RKO (cell line): ENCODE data around the gene GLI1.

Source experiments
- DNase-seq: peaks from one replicate; pipeline ENCODE4 v3.0.0-alpha.2; 2016; ENCODE audit warnings: low spot score

Gene GLI1

GRCh38 chr12:57461276-57461916 is 1.8 kb downstream of the GLI1 start:
- DNase-seq = peak; percentile 79

- DNase-seq = peak; percentile 80
Observed at GRCh38 chr12:57461917-57462250, 2.3 kb downstream of the GLI1 start.

- DNase-seq = peak; percentile 90
Observed at GRCh38 chr12:57462251-57462911, 2.8 kb downstream of the GLI1 start.

GRCh38 chr12:57462912-57463253 is 3.3 kb downstream of the GLI1 start:
- no peak for DNase-seq

GRCh38 chr12:57464569-57464968 is 5.0 kb downstream of the GLI1 start:
- DNase-seq = no peak

- no peak for DNase-seq
Observed at GRCh38 chr12:57465030-57465746, 5.6 kb downstream of the GLI1 start.

GRCh38 chr12:57465747-57466505 is 6.3 kb downstream of the GLI1 start:
- no peak for DNase-seq

GRCh38 chr12:57467212-57467874 is 7.8 kb downstream of the GLI1 start:
- no peak for DNase-seq

GRCh38 chr12:57467915-57468314 is 8.3 kb downstream of the GLI1 start:
- DNase-seq = no peak

GRCh38 chr12:57469296-57470164 is 9.9 kb downstream of the GLI1 start:
- no peak for DNase-seq

GRCh38 chr12:57470286-57470969 is 10.8 kb downstream of the GLI1 start:
- no peak for DNase-seq

GRCh38 chr12:57470970-57471656 is 11.5 kb downstream of the GLI1 start:
- no peak for DNase-seq

GRCh38 chr12:57471661-57472060 is 12.1 kb downstream of the GLI1 start:
- no peak for DNase-seq

- DNase-seq = no peak
Observed at GRCh38 chr12:57472391-57472790, 12.8 kb downstream of the GLI1 start.

GRCh38 chr12:57473392-57473791 is 13.8 kb downstream of the GLI1 start:
- DNase-seq = no peak

GRCh38 chr12:57473886-57474285 is 14.3 kb downstream of the GLI1 start:
- DNase-seq = no peak

- no peak for DNase-seq
Observed at GRCh38 chr12:57474430-57474829, 14.8 kb downstream of the GLI1 start.

- DNase-seq = no peak
Observed at GRCh38 chr12:57474862-57475261, 15.3 kb downstream of the GLI1 start.

- no peak for DNase-seq
Observed at GRCh38 chr12:57475271-57476161, 15.9 kb downstream of the GLI1 start.
